GM23338 (cell line): ENCODE results near the gene BCL2L13. TPM values are rescaled to one million over a fixed set of nuclear protein-coding genes. Genes with fewer than 3 reads are reported as not detected.

Experiments
- ATAC-seq: fragments of 200-7000 bp; cut with Tn5 transposase; 3 replicates; pipeline ENCODE4 v1.9.1; 2020
- DNase-seq: peaks from one replicate; pipeline ENCODE4 v3.0.0-alpha.2; 2015; ENCODE audit warnings: low spot score
- H2AFZ ChIP-seq: fragments of 200-600 bp; sonication (generic); 2 replicates; pipeline ENCODE4 v1.8.0; 2016; ENCODE audit warnings: antibody characterized with exemption, mild to moderate bottlenecking, moderate library complexity
- H3F3A ChIP-seq: fragments of 200-600 bp; sonication (generic); replicated peaks from 2 replicates; pipeline ENCODE4 v1.8.0; 2017; ENCODE audit warnings: antibody characterized with exemption, mixed run types, low read depth
- H3K27ac ChIP-seq: fragments of 200-600 bp; sonication (generic); 2 replicates; pipeline ENCODE4 v1.6.1; 2016; ENCODE audit warnings: low read depth
- H3K27me3 ChIP-seq: fragments of 200-600 bp; sonication (generic); 2 replicates; pipeline ENCODE4 v1.8.0; 2016; ENCODE audit warnings: mild to moderate bottlenecking, mixed run types, moderate library complexity; ENCODE audit not compliant: insufficient read depth
- H3K36me3 ChIP-seq: fragments of 200-600 bp; sonication (generic); 2 replicates; pipeline ENCODE4 v1.8.0; 2016; ENCODE audit warnings: mild to moderate bottlenecking; ENCODE audit not compliant: insufficient read depth
- H3K4me1 ChIP-seq: fragments of 200-600 bp; sonication (generic); 2 replicates; pipeline ENCODE4 v1.8.0; 2016; ENCODE audit warnings: mild to moderate bottlenecking, moderate library complexity; ENCODE audit not compliant: insufficient read depth
- H3K4me2 ChIP-seq: fragments of 200-600 bp; sonication (generic); 2 replicates; pipeline ENCODE4 v1.7.1; 2017; ENCODE audit warnings: mixed run types
- H3K4me3 ChIP-seq: fragments of 200-600 bp; sonication (generic); 2 replicates; pipeline ENCODE4 v1.6.1; 2016; ENCODE audit warnings: mixed run types
- H3K79me2 ChIP-seq: fragments of 200-600 bp; sonication (generic); replicated peaks from 2 replicates; pipeline ENCODE4 v1.8.0; 2017; ENCODE audit warnings: mild to moderate bottlenecking; ENCODE audit not compliant: insufficient read depth
- H3K9me2 ChIP-seq: fragments of 200-600 bp; sonication (generic); 2 replicates; pipeline ENCODE4 v1.8.0; 2017; ENCODE audit not compliant: insufficient read depth
- H4K20me1 ChIP-seq: fragments of 200-600 bp; sonication (generic); replicated peaks from 2 replicates; pipeline ENCODE4 v1.8.0; 2017; ENCODE audit warnings: mild to moderate bottlenecking; ENCODE audit not compliant: insufficient read depth
- H3K27ac Mint-ChIP-seq: 2 replicates; pipeline ENCODE4 v1.8.0; 2020; ENCODE audit warnings: inconsistent platforms, mild to moderate bottlenecking, moderate library complexity, mixed read lengths
- H3K27me3 Mint-ChIP-seq: 3 replicates; pipeline ENCODE4 v1.8.0; 2022; ENCODE audit warnings: low read depth, mild to moderate bottlenecking, moderate library complexity, mixed read lengths, inconsistent platforms; ENCODE audit not compliant: insufficient read depth, poor library complexity
- H3K36me3 Mint-ChIP-seq: 3 replicates; pipeline ENCODE4 v1.8.0; 2021; ENCODE audit warnings: low read depth, mild to moderate bottlenecking, inconsistent platforms, moderate library complexity, mixed read lengths
- H3K4me1 Mint-ChIP-seq: 3 replicates; pipeline ENCODE4 v1.8.0; 2020; ENCODE audit warnings: mild to moderate bottlenecking, inconsistent platforms, mixed read lengths
- H3K4me3 Mint-ChIP-seq: 3 replicates; pipeline ENCODE4 v1.8.0; 2021; ENCODE audit warnings: moderate library complexity, mild to moderate bottlenecking, inconsistent platforms, mixed read lengths
- H3K9me3 Mint-ChIP-seq: 3 replicates; pipeline ENCODE4 v1.8.0; 2020; ENCODE audit warnings: moderate library complexity, mild to moderate bottlenecking, inconsistent platforms, mixed read lengths
- REST ChIP-seq: IDR thresholded peaks from one replicate; pipeline ENCODE4 v1.6.1; 2018; ENCODE audit warnings: antibody characterized with exemption; ENCODE audit not compliant: unreplicated experiment
- polyA plus RNA-seq: library from polyadenylated mRNA; unstranded; fragments of >200 nt; fragmentation: Nextera tagmentation; extraction: Ambion mirVana; gene quantifications from 2 replicates; pipeline ENCODE4 v1.2.1, GENCODE V29; 2016
- total RNA-seq: library from RNA; depleted of rRNA; stranded (reverse); fragments of >200 nt; shearing (Covaris generic); gene quantifications from 2 replicates; pipeline ENCODE4 v1.2.3, GENCODE V29; 2014
- TF ChIP-seq, protein P1 (sequence below), 2 experiments: fragments of 200-600 bp in 1 of 2; sonication (generic) in 1 of 2; conservative IDR thresholded peaks; 2 replicates each; pipeline versions ENCODE4 v1.5.1 to v1.6.1; 2016 to 2017; ENCODE audit warnings: antibody characterized with exemption in 2 of 2, low read depth in 2 of 2, mild to moderate bottlenecking in 2 of 2, moderate library complexity in 1 of 2
- TF ChIP-seq, protein P2 (sequence below): fragments of 250-450 bp; sonication (Bioruptor Pico); IDR thresholded peaks from 2 replicates; pipeline ENCODE4 v1.5.0; 2020; ENCODE audit warnings: mild to moderate bottlenecking, moderate library complexity

Gene BCL2L13
- total and polyA plus RNA-seq, 2 experiments from 2014 or later = 22.4 to 32.3 TPM

GRCh38 chr22:17774206-17774925 is 135.8 kb downstream of the BCL2L13 start, which contains the start of gene BID:
TSS of gene BID (minus strand) at chr22:17774469. CDS start at chr22:17750116, 24,353 bp downstream.
- DNase-seq (peak; percentile 40), ATAC-seq (peak; percentile 5; the same call in 2 of the 3 replicates)

More at GRCh38 chr22:17774206-17774925, 135.8 kb downstream of the BCL2L13 start, which contains the start of gene BID:
- H3K79me2 ChIP-seq = peaks cover 38% of the 10 kb centered on the region
- peak within 1 kb of the TSS; percentile 86 for H3K27ac Mint-ChIP-seq
- H3K27me3 ChIP-seq = 0 out of 2 replicates have a peak, but pooled peaks cover 3% of the 10 kb centered on the region
- 0 out of 2 replicates have a peak, but pooled peaks cover 5% of the 10 kb centered on the region for H3F3A ChIP-seq
- H3K27ac ChIP-seq = no peak within 1 kb of the TSS
- peak within 1 kb of the TSS; percentile 86 for H3K4me3 Mint-ChIP-seq
- peak within 1 kb of the TSS; percentile 90 for H3K4me2 ChIP-seq
- no peaks in the 10 kb centered on the region for H4K20me1 ChIP-seq
- H3K9me2 ChIP-seq = no peaks in the 10 kb centered on the region
- H3K9me3 Mint-ChIP-seq = peaks cover 3% of the 10 kb centered on the region
- H3K4me3 ChIP-seq = peak within 1 kb of the TSS; percentile 65
- H3K36me3 Mint-ChIP-seq = no peaks in the 10 kb centered on the region; the same call in 1 of the 3 replicates
- H3K27me3 Mint-ChIP-seq = peaks cover 15% of the 10 kb centered on the region
- H3K4me1 Mint-ChIP-seq = peaks cover 30% of the 10 kb centered on the region
- H3K36me3 ChIP-seq = no peaks in the 10 kb centered on the region
- TF ChIP-seq REST = no peak
- TF ChIP-seq, protein P1, sequence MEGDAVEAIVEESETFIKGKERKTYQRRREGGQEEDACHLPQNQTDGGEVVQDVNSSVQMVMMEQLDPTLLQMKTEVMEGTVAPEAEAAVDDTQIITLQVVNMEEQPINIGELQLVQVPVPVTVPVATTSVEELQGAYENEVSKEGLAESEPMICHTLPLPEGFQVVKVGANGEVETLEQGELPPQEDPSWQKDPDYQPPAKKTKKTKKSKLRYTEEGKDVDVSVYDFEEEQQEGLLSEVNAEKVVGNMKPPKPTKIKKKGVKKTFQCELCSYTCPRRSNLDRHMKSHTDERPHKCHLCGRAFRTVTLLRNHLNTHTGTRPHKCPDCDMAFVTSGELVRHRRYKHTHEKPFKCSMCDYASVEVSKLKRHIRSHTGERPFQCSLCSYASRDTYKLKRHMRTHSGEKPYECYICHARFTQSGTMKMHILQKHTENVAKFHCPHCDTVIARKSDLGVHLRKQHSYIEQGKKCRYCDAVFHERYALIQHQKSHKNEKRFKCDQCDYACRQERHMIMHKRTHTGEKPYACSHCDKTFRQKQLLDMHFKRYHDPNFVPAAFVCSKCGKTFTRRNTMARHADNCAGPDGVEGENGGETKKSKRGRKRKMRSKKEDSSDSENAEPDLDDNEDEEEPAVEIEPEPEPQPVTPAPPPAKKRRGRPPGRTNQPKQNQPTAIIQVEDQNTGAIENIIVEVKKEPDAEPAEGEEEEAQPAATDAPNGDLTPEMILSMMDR (conservative IDR thresholded peaks at IDR 0.05; ENCODE audit: low read depth in 2 of 2) = no peak
- TF ChIP-seq, protein P2, sequence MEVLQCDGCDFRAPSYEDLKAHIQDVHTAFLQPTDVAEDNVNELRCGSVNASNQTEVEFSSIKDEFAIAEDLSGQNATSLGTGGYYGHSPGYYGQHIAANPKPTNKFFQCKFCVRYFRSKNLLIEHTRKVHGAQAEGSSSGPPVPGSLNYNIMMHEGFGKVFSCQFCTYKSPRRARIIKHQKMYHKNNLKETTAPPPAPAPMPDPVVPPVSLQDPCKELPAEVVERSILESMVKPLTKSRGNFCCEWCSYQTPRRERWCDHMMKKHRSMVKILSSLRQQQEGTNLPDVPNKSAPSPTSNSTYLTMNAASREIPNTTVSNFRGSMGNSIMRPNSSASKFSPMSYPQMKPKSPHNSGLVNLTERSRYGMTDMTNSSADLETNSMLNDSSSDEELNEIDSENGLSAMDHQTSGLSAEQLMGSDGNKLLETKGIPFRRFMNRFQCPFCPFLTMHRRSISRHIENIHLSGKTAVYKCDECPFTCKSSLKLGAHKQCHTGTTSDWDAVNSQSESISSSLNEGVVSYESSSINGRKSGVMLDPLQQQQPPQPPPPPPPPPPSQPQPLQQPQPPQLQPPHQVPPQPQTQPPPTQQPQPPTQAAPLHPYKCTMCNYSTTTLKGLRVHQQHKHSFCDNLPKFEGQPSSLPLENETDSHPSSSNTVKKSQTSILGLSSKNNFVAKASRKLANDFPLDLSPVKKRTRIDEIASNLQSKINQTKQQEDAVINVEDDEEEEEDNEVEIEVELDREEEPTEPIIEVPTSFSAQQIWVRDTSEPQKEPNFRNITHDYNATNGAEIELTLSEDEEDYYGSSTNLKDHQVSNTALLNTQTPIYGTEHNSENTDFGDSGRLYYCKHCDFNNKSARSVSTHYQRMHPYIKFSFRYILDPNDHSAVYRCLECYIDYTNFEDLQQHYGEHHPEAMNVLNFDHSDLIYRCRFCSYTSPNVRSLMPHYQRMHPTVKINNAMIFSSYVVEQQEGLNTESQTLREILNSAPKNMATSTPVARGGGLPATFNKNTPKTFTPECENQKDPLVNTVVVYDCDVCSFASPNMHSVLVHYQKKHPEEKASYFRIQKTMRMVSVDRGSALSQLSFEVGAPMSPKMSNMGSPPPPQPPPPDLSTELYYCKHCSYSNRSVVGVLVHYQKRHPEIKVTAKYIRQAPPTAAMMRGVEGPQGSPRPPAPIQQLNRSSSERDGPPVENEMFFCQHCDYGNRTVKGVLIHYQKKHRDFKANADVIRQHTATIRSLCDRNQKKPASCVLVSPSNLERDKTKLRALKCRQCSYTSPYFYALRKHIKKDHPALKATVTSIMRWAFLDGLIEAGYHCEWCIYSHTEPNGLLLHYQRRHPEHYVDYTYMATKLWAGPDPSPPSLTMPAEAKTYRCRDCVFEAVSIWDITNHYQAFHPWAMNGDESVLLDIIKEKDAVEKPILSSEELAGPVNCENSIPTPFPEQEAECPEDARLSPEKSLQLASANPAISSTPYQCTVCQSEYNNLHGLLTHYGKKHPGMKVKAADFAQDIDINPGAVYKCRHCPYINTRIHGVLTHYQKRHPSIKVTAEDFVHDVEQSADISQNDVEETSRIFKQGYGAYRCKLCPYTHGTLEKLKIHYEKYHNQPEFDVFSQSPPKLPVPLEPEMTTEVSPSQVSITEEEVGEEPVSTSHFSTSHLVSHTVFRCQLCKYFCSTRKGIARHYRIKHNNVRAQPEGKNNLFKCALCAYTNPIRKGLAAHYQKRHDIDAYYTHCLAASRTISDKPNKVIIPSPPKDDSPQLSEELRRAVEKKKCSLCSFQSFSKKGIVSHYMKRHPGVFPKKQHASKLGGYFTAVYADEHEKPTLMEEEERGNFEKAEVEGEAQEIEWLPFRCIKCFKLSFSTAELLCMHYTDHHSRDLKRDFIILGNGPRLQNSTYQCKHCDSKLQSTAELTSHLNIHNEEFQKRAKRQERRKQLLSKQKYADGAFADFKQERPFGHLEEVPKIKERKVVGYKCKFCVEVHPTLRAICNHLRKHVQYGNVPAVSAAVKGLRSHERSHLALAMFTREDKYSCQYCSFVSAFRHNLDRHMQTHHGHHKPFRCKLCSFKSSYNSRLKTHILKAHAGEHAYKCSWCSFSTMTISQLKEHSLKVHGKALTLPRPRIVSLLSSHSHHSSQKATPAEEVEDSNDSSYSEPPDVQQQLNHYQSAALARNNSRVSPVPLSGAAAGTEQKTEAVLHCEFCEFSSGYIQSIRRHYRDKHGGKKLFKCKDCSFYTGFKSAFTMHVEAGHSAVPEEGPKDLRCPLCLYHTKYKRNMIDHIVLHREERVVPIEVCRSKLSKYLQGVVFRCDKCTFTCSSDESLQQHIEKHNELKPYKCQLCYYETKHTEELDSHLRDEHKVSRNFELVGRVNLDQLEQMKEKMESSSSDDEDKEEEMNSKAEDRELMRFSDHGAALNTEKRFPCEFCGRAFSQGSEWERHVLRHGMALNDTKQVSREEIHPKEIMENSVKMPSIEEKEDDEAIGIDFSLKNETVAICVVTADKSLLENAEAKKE (CRISPR knock-in tag) = no peak
- H2AFZ ChIP-seq = peak within 1 kb of the TSS; percentile 90
- H3K4me1 ChIP-seq = peaks cover 14% of the 10 kb centered on the region
